ENCODE data around the gene PRKCQ.
"Not testable (repeated sequence)": the region's sequence is repeated elsewhere in the genome, so short reads cannot be mapped to it uniquely, and the experiment has no call there.

The PRKCQ gene

DNA sequence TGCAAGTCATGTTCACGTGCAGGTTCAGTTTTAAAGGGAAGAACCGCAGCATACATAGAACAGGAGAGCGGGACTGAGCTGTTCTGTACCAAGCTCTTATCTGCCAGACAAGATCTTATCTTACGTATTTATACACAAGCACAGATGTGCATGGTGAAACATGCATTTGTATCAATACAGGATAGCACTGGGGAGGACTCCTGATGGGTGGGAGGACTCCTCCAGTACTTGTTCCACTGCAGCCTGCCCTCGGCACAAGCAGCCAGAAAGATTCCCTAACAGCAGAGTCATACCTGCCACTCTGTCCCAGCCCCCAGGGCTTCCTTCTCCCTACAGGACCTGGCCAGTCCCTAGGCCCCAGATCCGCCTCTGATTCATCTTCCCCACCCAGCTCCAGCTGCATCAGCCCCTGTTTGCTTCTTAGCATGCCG is 13.2 kb upstream of the PRKCQ start:
- no peak for DNase-seq

DNA sequence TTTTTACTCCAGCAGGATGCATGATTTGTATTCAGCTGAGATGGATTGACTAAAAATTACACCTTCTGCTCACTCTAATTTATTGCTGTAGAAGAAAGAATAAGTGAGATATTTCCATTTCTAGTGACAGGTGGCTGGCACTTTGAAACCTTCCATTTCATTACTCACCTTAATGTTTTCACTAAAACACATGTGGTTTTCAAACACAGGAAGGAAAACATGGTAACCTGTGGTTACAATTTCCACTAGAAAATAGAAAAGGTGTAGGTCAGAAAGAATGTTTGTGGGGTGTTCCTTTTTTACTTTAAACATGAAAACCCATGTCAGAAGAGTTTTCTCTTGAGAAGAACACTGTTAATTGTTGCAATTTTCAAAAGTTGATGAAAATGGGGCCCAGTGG is 12.0 kb upstream of the PRKCQ start:
- DNase-seq: no peak

DNA sequence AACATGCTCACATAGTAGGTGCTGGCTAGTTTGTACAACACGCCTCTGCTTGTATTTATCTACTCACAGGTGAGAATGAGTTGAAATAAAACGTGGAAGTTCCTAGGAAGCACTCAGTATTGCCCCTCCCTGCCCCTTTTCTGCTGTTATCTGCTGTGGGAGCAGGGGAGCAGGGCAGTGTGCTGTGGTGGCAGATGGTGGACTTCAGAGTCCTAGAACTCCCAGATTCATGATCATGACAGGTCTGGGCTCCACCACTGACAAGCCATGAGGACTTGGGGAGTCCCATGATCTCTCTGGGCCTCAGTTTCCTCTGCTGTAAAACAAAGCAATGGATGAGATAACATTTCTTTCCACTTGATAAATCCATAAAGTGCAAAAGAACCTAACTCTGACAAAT is 11.6 kb upstream of the PRKCQ start:
- no peak for DNase-seq

DNA sequence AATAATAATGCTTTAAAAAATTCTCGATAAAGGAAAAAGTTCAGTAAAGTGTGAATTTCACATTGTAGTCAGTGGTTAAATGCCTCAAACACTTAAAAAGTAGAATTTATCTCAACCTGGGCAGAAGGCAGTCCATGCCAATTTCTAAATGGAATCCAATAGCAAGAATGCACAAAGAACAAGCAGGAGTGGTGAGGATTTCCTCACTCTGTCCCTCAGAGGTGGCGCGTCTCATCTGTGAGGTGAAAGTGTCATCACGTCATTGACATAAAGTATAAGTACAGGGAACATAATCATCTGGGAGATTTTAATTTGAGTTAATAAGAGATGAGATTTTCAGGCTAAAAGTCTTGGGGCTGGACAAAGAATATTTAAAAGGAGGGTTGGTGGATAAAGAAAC is 10.0 kb upstream of the PRKCQ start:
- no peak for DNase-seq

DNA sequence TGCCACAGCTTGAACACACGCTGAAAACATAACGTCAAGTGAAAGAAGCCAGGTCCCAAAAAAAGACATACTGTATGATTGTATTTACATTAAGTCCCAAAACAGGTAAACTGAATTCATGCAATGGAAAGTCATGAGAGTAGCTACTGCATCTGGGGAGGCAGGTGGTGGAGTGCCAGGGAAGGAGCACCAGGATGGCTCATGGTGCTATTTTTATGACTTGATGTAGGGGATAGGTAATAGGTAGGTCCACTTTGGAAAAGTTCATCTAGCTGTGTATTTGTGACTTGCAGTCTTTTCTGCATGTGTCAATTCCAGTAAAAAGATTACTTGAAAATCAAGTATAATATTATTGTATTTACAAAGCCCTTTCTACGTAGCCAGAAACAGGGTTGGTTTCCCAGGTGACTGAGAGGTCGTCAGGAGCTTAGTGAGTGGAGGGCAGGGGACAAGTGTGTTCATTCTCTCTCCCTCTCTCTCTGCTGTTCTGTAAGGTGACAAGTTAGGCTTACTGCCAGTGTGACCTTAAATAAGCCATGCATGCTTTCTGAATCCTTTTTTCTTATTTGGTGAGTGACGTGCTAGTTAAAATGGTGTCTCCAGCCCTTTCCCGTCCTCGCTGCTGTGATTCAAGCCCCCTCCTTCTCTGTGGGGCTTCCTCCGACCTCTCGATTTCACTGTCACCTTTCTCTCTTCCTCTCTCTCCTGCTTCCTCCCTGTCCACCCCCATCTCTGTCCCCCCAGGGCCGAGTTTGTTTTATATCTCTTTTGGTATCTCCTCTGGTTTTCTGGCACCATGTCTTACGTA is 9.4 kb upstream of the PRKCQ start:
- DNase-seq: no peak

DNA sequence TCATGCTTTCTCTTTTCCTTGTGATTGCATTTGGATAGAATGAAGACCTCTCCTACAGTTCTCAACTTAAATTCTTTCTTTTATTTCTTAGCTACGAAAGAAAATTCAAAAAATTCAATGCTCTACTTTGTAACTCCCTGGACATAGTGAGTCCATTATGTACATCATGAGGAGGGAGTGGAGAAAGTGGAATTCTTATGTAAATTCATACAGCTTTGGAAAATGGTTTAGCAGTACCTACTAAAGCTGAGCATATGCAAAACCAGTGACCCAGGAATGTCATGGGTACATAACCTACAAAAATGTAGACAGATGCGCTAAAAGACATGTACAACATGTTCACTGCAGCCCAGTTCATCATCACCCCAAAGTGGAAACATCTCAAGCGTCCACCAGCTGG is 8.8 kb upstream of the PRKCQ start:
- DNase-seq: no peak

DNA sequence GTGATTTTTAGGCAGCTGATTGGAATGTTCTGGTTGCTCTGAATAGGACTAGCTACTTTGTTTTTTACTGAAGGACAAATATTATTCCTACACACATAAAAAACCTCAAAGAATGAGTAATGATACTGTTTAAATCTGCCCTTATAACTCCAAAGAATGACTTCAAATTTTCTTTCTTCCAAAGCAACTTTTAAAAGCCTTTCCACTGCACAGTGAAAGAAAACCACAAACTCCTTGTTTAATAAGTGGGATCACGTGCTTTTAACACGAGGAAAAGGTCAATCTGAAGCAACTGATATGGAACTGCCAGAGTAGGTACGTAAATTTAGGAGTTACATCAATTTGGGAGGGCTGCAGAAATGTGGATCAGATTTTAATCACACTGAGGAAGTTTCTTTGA is 8.0 kb upstream of the PRKCQ start:
- DNase-seq: no peak

DNA sequence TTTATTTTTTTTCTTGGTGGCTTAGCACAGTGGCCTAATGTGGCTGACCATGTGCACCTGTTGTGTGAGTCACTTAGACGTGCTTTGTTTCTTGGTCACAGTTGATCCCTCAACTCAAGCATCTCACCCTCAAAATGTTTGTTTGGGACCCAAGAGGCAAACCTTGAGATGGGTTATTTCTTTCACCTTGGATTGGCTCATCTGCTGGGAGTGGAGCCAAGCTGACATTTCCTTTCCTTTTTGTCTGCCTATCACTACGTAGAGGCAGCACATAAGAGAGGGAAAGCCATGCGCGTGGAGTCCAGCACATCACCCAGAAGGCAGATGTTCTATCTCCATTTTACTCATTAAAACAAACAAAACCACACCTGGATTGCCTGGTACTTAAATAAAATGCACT is 6.4 kb upstream of the PRKCQ start:
- no peak for DNase-seq

DNA sequence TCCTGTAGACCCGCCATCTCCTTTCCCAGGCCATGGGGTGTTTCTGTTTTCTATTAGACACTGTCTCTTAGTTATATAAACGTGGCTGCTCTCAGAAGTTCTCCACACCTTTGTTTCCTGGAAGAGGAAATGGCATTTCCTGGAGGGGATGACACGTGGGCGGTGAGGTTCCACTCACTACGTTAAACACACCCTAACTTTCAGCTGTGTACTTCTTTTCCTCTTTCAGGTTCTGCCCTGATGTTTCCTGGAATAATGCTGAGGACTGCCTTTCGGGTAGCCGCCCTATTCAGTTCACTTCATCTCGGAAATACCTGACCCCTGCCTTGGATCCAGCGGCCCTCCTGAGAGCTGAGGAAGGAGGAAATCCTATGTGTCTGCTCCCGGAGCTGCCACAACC is 3.4 kb upstream of the PRKCQ start:
- no peak for DNase-seq

DNA sequence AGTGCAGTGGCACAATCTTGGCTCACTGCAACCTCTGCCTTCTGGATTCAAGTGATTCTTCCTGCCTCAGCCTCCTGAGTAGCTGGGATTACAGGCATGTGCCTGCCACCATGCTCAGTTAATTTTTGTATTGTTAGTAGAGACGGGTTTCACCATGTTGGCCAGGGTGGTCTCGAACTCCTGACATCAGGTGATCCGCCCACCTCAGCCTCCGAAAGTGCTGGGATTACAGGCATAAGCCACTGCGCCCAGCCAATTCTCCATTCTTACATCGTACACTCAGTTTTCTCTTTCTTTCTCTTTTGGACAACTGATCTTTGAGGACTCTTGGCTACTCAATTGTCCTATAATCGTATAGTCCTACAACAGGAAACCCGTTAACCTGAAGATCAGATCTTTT is 2.8 kb upstream of the PRKCQ start:
- DNase-seq: not testable (repeated sequence)

DNA sequence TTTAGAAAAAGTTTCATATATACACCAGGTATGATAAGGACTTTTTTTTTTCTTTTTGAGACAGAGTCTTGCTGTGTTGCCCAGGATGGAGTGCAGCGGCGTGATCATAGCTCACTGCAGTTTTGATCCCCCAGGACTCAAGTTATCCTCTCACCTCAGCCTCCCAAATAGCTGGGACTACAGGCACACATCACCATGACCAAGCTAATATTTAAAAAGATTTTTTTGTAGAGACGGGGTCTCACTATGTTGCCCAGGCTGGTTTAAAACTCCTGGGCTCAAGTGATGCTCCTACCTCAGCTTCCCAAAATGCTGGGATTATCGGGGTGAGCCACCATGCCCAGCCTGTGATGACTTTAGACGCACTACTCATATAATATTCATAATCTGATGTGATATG is 2.2 kb upstream of the PRKCQ start:
- no peak for DNase-seq

DNA sequence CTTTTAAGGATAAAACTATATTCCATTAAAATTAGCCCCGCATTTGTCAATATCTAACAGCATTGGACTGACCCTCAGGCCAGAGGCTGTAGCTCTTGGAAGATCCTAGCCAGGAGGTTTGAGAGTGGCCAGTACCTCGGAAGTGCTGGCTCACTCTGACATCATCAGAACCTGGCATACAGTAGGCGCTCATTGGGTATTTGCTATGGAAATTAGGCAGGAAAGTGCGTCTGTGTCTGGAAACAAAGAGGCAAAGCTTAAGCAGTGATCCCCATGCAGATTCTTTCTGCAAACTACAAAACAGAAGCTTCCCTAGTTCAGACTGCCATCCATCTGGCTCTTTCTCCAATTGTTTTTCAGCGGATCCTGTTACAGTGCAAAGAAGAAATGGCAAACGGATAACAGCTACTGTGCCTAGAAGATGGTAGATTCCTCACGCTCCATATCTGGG is 1.7 kb upstream of the PRKCQ start:
- no peak for DNase-seq

DNA sequence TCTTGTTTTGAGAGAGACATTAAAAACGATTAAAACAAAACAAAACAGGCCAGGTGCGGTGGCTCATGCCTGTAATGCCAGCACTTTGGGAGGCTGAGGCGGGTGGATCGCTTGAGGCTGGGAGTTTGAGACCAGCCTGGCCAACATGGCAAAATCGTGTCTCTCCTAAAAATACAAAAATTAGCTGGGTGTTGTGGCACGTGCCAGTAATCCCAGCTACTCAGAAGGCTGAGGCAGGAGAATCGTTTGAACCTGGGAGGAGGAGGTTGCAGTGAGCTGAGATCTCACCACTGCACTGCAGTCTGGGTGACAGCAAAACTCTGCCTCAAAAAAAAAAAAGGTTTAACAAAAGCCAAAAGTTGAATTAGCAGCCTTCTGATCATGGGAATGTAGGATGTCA is 1.1 kb upstream of the PRKCQ start:
- DNase-seq: not testable (repeated sequence)

DNA sequence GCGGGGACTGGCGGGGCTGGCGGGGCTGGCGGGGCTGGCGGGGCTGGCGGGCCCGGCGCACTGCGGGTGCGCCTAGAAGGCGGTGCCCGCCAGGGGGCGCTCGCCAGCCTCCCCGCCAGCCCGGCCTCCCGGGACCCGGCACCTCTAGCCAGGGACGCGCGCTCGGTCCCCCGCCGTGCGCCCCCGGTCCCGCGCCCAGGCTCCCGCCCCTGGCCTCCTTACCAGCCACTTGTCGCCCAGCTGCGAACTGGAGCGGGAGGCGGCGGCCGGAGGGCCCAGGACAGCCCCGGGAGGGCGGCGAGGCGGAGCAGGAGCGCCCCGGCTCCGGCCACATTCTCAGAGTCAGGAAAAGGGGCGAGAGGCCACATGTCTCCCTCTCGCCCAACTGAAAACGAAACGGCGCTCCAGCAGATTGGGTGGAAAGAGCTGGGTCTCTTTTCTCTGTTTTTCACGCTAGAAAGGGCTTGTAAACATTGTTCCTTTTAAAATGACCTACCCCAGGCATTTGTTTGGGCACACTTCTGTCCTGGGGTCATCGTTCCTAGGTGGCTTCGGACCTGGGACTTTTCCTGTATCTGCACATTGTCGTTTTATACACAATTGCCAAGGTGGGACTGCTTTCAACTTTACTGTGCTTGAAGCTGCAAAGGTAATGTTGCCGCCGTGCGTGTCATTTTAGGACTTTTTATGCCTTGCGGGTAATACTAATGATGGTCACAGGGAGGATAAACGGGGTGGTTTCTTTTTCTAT is 378 bp upstream of the PRKCQ start:
- DNase-seq: no peak

DNA sequence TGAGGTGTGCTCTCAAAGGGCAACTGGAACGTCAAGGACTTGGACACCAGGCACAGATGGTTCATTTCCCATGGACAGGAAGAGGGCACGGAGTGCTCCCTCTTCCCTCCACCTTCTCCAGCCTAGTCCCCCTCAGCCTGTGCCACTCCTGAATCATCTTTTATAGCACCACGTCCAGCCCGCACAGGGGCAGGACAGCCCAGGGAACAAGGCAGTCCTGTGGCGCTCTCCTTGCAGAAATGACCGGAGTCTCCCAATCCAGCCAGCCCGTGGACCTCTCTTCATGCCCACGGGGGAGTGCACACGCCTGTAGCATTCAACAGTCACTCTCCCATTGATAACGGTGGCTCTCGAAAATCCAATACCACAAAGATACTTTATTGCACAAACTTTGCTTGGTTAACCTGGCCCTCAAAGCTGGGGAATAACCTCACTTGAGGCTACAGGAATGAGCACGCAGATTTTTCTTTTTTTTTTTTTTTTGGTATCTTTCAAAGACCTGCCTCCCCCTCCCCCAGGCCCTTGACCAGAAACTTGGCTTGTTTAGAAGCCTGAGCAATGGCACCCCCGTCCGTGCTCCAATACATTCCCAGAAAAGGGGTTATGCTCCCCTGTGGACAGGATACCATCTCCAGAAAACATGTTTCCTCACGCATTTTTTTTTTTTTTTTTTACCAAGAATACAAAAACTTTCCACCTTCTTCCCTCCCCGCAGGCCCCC is 733 bp downstream of the PRKCQ start:
- DNase-seq: no peak

DNA sequence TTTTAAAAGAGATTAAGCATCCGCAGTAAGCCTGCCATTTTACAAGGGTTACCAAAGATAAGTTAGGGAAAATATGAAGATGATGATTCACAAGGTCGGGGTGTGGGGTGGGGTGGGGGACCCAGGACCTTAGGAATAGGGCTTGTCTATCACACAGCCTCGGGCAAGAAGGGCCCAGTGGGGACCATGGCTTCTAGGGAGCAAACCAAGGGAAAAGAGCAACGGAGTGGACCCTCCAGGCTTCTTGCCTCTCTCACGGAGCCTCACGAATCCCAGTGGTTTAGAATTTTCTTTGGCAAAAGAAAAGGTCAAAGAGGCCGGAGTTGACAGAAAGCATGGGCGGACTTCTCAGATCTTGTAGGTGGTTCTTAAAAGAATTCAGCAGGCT is 1.3 kb downstream of the PRKCQ start:
- no peak for DNase-seq

DNA sequence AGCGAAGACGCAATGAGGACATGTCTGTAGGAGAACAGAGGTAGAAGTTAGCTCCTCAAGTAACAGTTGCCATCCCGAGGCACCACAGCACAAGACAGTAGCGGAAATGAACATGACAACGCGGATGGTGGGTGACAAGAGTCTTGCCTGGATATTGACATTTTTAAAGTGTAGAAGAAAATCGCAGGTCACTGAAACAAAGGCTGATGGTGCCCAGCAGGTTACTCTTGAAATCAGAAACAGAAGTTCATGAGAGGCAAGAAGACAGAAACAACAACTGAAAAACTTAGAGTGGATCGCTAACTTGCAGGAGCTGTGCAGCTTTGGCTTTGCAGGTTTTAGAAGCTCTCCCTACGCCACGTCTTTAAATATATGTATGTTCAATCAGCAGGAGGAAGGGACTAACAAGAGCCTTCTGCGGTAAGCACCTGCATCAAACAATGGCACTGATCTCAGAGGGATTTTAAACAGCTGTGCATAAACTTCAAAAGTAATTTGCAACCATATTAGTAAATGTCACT is 1.8 kb downstream of the PRKCQ start:
- no peak for DNase-seq

DNA sequence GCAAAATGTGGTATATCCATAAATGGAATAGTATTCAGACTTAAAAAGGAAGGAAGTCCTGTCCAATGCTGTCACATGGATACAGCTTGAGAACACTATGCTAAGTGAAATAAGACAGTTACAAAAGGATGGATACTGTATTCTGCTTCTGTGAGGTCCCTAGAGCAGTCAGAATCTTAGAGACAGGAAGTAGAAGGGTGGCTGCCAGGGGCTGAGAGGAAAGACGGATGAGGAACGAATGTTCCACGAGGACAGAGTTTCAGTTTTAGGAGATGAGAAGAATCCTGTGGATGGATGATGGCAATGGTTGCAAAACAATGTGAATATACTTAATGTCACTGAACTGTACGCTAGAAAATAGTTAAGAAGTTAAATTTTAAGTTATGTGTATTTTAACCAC is 3.8 kb downstream of the PRKCQ start:
- no peak for DNase-seq

DNA sequence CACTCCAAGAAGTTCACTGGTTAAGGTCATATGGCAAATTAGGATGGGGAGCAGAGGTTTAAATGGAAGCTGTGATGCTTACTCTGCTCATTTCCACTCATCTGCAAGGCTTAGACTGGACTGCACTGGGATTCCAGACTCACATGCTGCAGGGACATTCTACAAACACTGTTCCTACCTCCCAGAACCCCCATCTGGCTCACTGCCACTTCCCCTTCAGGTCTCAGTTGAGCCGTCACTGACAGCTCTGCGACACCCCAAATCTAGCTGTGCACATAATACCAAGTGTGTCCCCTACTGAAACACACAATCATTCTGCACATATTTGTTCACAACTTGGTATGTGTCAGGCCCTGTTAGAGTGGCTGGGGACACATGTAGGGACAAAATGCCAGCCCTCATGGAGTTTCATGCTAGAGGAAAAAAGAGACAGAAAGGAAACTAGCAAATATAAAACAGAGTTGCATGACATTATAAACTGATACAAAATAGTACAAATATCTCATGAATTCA is 5.4 kb downstream of the PRKCQ start:
- DNase-seq: no peak

DNA sequence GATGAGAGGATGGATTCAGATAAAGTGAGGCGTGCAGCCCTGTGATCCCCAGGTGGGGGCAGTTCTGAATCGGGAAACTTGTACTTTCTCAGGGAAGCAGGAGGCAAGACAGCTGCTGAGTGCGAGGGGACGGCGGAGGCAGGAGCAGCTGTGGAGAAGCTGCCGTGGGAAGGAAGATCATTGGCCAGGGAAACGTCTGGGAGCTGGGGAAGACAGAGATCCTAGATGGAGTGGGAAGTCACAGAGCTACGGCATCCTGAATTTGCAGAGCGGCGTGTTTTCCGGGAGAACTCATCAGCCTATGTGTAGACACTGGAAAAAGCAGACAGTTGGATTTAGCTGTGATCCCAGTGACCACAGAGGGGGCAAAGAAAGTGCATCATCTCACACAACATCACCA is 9.2 kb downstream of the PRKCQ start:
- DNase-seq: no peak

DNA sequence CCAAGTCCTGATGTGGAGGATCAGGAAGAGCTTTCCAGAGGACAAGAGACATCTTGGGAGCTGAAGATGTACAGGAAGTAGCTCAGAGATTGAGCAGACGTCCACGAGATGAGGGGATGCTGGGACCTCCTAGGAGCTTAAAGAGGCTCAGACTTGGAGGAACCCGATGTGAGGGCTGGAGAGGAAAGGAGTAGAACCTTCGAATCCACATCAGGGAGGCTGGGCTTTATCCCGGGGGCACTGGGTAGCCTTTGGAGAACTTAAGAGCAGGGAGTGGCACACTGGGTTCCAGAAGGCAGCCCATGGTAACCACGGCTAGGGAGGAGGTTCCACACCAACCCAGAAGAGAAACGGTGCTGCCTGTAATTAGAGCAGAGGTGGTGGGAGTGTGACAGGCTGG is 10.8 kb downstream of the PRKCQ start:
- no peak for DNase-seq

DNA sequence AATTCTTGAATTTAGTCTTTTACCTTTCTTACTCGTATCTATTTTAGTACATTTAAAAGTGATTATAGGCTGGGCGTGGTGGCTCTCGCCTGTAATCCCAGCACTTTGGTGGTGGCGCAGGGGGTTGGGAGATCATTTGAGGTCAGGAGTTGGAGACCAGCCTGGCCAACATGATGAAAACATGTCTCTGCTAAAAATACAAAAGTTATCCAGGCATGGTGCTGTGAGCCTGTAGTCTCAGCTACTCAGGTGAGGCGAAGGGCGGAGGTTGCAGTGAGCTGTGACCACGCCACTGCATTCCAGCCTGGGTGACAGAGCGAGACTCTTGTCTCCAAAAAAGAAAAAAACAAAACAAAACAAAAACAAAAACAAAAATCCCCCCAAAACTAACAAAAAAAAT is 12.2 kb downstream of the PRKCQ start:
- DNase-seq: no peak

DNA sequence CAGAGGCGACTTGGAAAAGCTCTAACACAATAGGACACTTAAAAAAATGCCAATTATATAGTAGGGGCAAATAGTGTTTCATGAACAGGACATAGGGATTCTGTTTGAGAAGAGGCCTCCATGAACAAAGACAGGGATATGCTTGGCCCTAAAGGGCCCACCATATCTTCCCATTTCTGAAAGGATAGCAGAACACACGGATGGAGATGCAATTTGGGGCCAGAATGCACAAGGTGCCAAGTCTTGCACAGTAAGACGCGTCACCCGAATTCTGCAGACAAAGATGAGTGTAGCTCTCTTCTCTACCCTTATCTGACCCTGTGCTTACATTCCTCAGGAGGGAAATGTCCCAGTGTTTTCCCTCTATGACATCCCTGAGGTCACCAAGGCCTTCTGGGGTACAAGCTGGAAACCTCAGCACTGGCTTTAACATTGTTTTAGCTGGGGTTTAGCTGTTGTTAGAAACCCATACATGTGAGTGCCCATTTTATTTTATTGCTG is 12.8 kb downstream of the PRKCQ start:
- no peak for DNase-seq
